Measurements from ENCODE around the gene ERBB3. TPM values are rescaled to one million over a fixed set of nuclear protein-coding genes. Genes with fewer than 3 reads are reported as not detected.

ERBB3 gene
- total RNA-seq, 1 donor from 2014 or later: 2.3 TPM

DNA sequence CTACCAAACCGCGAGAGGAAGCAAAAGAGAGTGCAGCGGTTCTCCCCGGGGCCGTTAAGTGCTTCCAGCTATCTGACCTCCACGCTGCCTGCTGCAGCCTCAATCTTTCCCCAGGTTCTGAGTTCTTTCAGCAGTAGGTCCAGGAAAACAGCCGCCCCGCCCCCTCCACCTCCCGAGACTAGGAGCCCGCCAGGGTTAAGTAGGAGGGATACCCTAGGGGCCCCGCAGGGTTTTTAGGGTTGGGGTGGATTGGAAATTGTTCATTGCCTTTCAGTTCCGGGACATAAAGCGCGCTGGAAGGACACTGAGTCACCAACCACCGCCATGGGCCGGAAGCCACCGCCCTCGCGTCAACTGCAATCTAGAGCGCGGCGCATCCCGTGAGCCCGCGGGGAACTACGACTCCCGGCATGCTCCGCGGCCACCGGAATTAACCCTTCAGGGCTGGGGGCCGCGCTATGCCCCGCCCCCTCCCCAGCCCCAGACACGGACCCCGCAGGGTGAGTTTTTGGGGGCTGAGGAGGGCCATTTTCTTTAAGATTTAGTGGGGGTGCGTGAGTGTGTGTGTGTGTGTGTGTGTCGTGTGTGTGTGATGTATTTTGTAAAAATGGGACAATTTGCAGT is 72.3 kb downstream of the ERBB3 start, which contains the start of gene MYL6B:
TSS of gene MYL6B (plus strand) at position 456 of the 624 bp plus-strand sequence. CDS start 1,332 bp downstream, outside the sequence.
- intact Hi-C loops (cut with micrococcal nuclease): no loop called here
- DNase-seq: peak; percentile 96
- Histone ChIP-seq H3K4me3 (peak within 1 kb of the TSS; percentile 76), H3K9me3 (replicated peaks) (no peaks in the 10 kb centered on the region), H3K27ac (replicated peaks) (peak within 1 kb of the TSS; percentile 93), H3K4me1 (peaks cover 38% of the 10 kb centered on the region), H3K36me3 (no peaks in the 10 kb centered on the region), H3K27me3 (ENCODE audit: low read depth) (no peaks in the 10 kb centered on the region)
- TF ChIP-seq, protein P1, sequence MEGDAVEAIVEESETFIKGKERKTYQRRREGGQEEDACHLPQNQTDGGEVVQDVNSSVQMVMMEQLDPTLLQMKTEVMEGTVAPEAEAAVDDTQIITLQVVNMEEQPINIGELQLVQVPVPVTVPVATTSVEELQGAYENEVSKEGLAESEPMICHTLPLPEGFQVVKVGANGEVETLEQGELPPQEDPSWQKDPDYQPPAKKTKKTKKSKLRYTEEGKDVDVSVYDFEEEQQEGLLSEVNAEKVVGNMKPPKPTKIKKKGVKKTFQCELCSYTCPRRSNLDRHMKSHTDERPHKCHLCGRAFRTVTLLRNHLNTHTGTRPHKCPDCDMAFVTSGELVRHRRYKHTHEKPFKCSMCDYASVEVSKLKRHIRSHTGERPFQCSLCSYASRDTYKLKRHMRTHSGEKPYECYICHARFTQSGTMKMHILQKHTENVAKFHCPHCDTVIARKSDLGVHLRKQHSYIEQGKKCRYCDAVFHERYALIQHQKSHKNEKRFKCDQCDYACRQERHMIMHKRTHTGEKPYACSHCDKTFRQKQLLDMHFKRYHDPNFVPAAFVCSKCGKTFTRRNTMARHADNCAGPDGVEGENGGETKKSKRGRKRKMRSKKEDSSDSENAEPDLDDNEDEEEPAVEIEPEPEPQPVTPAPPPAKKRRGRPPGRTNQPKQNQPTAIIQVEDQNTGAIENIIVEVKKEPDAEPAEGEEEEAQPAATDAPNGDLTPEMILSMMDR (IDR thresholded peaks at IDR 0.05; ENCODE audit: borderline replicate concordance): no peak

Other genes with a start within 250 kb of the ERBB3 start
- 2.2 TPM for gene MMP19, start 237.2 kb upstream of the ERBB3 start, total RNA-seq
- 14.8 TPM for gene PYM1, start 152.3 kb upstream of the ERBB3 start, total RNA-seq
- 6.5 TPM for gene DGKA, start 149.0 kb upstream of the ERBB3 start, total RNA-seq
- gene PMEL, start 114.1 kb upstream of the ERBB3 start, total RNA-seq: 0.16 TPM
- 7.3 TPM for gene CDK2, start 113.3 kb upstream of the ERBB3 start, total RNA-seq
- gene RAB5B, start 106.1 kb upstream of the ERBB3 start, total RNA-seq: 111 TPM
- gene SUOX, start 82.9 kb upstream of the ERBB3 start, total RNA-seq: 36.0 TPM
- 8.4 TPM for gene IKZF4, start 59.1 kb upstream of the ERBB3 start, total RNA-seq
- gene RPS26, start 38.2 kb upstream of the ERBB3 start, total RNA-seq: 48.7 TPM
- 65.7 TPM for gene PA2G4, start 24.4 kb downstream of the ERBB3 start, total RNA-seq
- gene RPL41, start 36.5 kb downstream of the ERBB3 start, total RNA-seq: 1,892 TPM
- 4.9 TPM for gene ZC3H10, start 38.1 kb downstream of the ERBB3 start, total RNA-seq
- 23.2 TPM for gene ESYT1, start 48.1 kb downstream of the ERBB3 start, total RNA-seq
- gene MYL6B, start 72.4 kb downstream of the ERBB3 start, total RNA-seq: 54.1 TPM
- 508 TPM for gene MYL6, start 78.2 kb downstream of the ERBB3 start, total RNA-seq
- 67.1 TPM for gene SMARCC2, start 109.3 kb downstream of the ERBB3 start, total RNA-seq
- gene RNF41, start 141.8 kb downstream of the ERBB3 start, total RNA-seq: 51.4 TPM
- 20.3 TPM for gene NABP2, start 144.2 kb downstream of the ERBB3 start, total RNA-seq
- gene SLC39A5, start 149.9 kb downstream of the ERBB3 start, total RNA-seq: not detected
- gene ANKRD52, start 178.2 kb downstream of the ERBB3 start, total RNA-seq: 25.1 TPM
- 203 TPM for gene COQ10A, start 186.8 kb downstream of the ERBB3 start, total RNA-seq
- gene CS, start 220.2 kb downstream of the ERBB3 start, total RNA-seq: 780 TPM
- 33.4 TPM for gene CNPY2, start 235.8 kb downstream of the ERBB3 start, total RNA-seq

Measured in left ventricle myocardium inferior (tissue), 1 donor.